Activated CD4-positive, alpha-beta T cell treated with anti-CD3 and anti-CD28 coated beads, Interleukin-2, amount 10 ng/mL, durations not matched to agents 24 days and 14 days (primary cell): ENCODE data around the gene SLC26A11. TPM values are rescaled to one million over a fixed set of nuclear protein-coding genes. Genes with fewer than 3 reads are reported as not detected.
"Not testable (repeated sequence)": the region's sequence is repeated elsewhere in the genome, so short reads cannot be mapped to it uniquely, and the experiment has no call there.

Experiments used
- DNase-seq: peaks from one replicate; pipeline ENCODE4 v3.0.0; 2022
- H3K27ac Mint-ChIP-seq: one replicate; pipeline ENCODE4 v1.8.0; 2022; ENCODE audit warnings: mild to moderate bottlenecking, mixed read lengths
- H3K27me3 Mint-ChIP-seq: one replicate; pipeline ENCODE4 v1.8.0; 2022; ENCODE audit warnings: mixed read lengths
- H3K36me3 Mint-ChIP-seq: one replicate; pipeline ENCODE4 v1.8.0; 2022; ENCODE audit warnings: low read depth, mild to moderate bottlenecking, mixed read lengths
- H3K4me1 Mint-ChIP-seq: one replicate; pipeline ENCODE4 v1.8.0; 2021; ENCODE audit warnings: mixed read lengths
- H3K4me3 Mint-ChIP-seq: one replicate; pipeline ENCODE4 v1.8.0; 2022; ENCODE audit warnings: mild to moderate bottlenecking, moderate library complexity, mixed read lengths
- H3K9me3 Mint-ChIP-seq: one replicate; pipeline ENCODE4 v1.8.0; 2021; ENCODE audit warnings: mixed read lengths
- intact Hi-C: fragments of 100-400 bp; cut with micrococcal nuclease; formaldehyde crosslinking; loops from one replicate; pipeline ENCODE4 v1.15.1; 2023
- total RNA-seq: library from RNA; stranded (reverse); gene quantifications from 2 replicates; pipeline ENCODE4 v1.2.3, GENCODE V29; 2022

SLC26A11 gene
- total RNA-seq, 1 donor from 2014 or later, result 4.3 TPM

DNA sequence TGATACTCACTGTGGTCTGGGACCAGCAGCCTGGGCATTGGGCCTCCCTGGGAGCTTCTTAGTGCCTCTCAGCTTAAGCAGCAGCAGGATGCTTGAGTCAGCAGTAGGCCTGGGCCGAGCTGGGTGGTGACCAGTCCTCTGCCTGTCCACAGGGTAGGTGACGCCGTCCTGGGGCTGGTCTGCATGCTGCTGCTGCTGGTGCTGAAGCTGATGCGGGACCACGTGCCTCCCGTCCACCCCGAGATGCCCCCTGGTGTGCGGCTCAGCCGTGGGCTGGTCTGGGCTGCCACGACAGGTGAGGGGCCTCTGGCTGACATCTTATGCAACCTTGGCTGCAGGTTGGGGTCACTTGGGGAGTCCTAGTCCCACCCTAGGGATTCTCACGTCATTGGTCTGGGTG lies 7.4 kb downstream of the SLC26A11 start:
- Mint-ChIP-seq H3K27me3 (no peaks in the 10 kb centered on the region), H3K27ac (no peak overlapping the region), H3K4me1 (peaks cover 3% of the 10 kb centered on the region), H3K9me3 (peaks cover 10% of the 10 kb centered on the region), H3K36me3 (peaks cover 8% of the 10 kb centered on the region), H3K4me3 (no peak overlapping the region)
- no peak for DNase-seq
- intact Hi-C loops, result no loop called here

DNA sequence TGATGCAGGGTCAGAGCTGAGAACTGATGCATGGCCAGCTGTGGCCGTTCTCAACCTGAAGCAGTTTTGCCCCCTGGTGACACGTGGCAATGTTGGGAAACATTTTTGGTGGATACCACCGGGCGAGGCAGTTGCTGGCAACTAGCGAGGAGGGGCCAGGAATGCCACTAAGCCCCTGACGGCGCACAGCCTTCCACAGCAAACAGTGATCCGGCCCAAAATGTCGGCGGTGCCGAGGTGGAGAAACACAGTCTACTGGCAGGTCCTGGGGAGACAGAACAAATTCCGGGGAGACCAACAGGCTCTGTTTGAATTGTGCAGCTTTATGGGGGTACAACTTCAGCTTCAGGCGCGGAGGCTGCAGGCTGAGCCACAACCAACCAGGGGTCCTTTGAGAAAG lies 8.2 kb downstream of the SLC26A11 start:
- Mint-ChIP-seq H3K27ac (no peak overlapping the region), H3K27me3 (no peaks in the 10 kb centered on the region), H3K4me1 (peaks cover 3% of the 10 kb centered on the region), H3K36me3 (peaks cover 11% of the 10 kb centered on the region), H3K4me3 (no peak overlapping the region), H3K9me3 (peaks cover 11% of the 10 kb centered on the region)
- no peak for DNase-seq
- intact Hi-C loops, result no loop called here

- Mint-ChIP-seq H3K27ac (no peak overlapping the region), H3K36me3 (peaks cover 11% of the 10 kb centered on the region), H3K4me3 (no peak overlapping the region), H3K27me3 (no peaks in the 10 kb centered on the region), H3K4me1 (peaks cover 2% of the 10 kb centered on the region), H3K9me3 (peaks cover 11% of the 10 kb centered on the region)
- intact Hi-C loops, result no loop called here
- no peak for DNase-seq
Measured at GRCh38 chr17:80229011-80229410, 8.8 kb downstream of the SLC26A11 start.

DNA sequence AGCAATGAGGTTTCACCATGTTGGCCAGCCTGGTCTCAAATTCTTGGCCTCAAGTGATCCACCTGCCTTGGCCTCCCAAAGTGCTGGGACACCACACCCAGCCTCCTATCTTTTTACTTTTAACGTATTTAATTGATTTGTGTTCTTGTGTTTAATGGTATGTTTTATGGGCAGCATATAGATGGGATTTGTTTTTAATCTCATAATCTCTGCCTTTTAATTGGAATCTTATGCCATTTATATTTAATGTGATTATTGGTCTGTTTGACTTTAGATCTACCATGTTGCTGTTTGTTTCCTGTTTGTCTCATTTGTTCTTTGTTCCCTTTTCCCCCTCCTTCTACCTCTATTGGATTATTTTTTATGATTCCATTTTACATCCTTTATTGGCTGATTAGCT lies 12.2 kb downstream of the SLC26A11 start:
- H3K27ac Mint-ChIP-seq, result no peak overlapping the region
- no peaks in the 10 kb centered on the region for H3K27me3 Mint-ChIP-seq
- H3K4me1 Mint-ChIP-seq, result no peaks in the 10 kb centered on the region
- H3K36me3 Mint-ChIP-seq, result peaks cover 14% of the 10 kb centered on the region
- DNase-seq, result no peak
- H3K9me3 Mint-ChIP-seq, result peaks cover 11% of the 10 kb centered on the region
- intact Hi-C loops, result no loop called here
- no peak overlapping the region for H3K4me3 Mint-ChIP-seq

DNA sequence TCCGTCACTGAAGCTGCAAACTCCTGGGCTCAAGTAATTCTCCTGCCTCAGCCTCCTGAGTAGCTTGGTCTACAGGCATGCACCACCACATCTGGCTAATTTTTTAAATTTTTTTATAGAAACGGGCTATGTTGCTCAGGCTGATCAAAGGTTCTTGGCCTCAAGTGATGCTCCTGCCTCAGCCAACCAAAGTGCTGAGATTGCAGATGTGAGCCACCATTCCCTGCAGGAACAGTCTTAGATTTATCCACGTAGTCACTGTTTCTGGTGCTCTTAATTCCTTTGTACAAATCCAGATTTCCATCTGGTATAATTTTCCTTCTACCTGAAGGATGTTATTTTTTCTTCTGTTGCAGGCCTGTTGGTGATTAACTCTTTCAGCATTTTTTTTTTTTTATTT lies 13.0 kb downstream of the SLC26A11 start:
- DNase-seq, result no peak
- Mint-ChIP-seq H3K4me3 (no peak overlapping the region), H3K36me3 (peaks cover 14% of the 10 kb centered on the region), H3K4me1 (no peaks in the 10 kb centered on the region), H3K27me3 (no peaks in the 10 kb centered on the region), H3K9me3 (peaks cover 11% of the 10 kb centered on the region), H3K27ac (no peak overlapping the region)
- intact Hi-C loops, result no loop called here

DNA sequence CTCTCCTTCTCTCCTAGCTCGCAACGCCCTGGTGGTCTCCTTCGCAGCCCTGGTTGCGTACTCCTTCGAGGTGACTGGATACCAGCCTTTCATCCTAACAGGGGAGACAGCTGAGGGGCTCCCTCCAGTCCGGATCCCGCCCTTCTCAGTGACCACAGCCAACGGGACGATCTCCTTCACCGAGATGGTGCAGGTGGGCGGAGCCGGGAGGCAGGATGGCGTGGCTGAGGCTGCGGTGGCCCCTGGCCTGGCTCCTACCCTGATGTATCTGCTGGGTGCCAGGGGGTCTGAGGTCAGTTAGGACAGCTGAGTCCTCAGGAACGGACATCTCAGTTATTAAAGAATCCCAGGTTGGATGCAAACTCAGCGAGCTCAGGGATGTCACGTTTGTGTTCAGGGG lies 16.7 kb downstream of the SLC26A11 start:
- Mint-ChIP-seq H3K36me3 (peaks cover 10% of the 10 kb centered on the region), H3K27ac (no peak overlapping the region), H3K4me1 (no peaks in the 10 kb centered on the region), H3K27me3 (no peaks in the 10 kb centered on the region), H3K4me3 (no peak overlapping the region), H3K9me3 (peaks cover 6% of the 10 kb centered on the region)
- DNase-seq, result no peak
- intact Hi-C loops, result no loop called here

- H3K27me3 Mint-ChIP-seq, result no peaks in the 10 kb centered on the region
Measured at GRCh38 chr17:80237386-80237785, 17.2 kb downstream of the SLC26A11 start.

GRCh38 chr17:80242505-80242904 lies 22.3 kb downstream of the SLC26A11 start:
- no peak overlapping the region for H3K27ac Mint-ChIP-seq
- H3K4me3 Mint-ChIP-seq, result no peak overlapping the region
- no peaks in the 10 kb centered on the region for H3K9me3 Mint-ChIP-seq
- no peaks in the 10 kb centered on the region for H3K27me3 Mint-ChIP-seq
- no peaks in the 10 kb centered on the region for H3K36me3 Mint-ChIP-seq
- no peak for DNase-seq
- no peaks in the 10 kb centered on the region for H3K4me1 Mint-ChIP-seq
- intact Hi-C loops, result no loop called here

More at GRCh38 chr17:80237386-80237785, 17.2 kb downstream of the SLC26A11 start:
- no peak overlapping the region for H3K4me3 Mint-ChIP-seq
- peaks cover 5% of the 10 kb centered on the region for H3K9me3 Mint-ChIP-seq
- DNase-seq, result no peak
- H3K36me3 Mint-ChIP-seq, result peaks cover 9% of the 10 kb centered on the region
- no peaks in the 10 kb centered on the region for H3K4me1 Mint-ChIP-seq
- intact Hi-C loops, result no loop called here
- no peak overlapping the region for H3K27ac Mint-ChIP-seq

DNA sequence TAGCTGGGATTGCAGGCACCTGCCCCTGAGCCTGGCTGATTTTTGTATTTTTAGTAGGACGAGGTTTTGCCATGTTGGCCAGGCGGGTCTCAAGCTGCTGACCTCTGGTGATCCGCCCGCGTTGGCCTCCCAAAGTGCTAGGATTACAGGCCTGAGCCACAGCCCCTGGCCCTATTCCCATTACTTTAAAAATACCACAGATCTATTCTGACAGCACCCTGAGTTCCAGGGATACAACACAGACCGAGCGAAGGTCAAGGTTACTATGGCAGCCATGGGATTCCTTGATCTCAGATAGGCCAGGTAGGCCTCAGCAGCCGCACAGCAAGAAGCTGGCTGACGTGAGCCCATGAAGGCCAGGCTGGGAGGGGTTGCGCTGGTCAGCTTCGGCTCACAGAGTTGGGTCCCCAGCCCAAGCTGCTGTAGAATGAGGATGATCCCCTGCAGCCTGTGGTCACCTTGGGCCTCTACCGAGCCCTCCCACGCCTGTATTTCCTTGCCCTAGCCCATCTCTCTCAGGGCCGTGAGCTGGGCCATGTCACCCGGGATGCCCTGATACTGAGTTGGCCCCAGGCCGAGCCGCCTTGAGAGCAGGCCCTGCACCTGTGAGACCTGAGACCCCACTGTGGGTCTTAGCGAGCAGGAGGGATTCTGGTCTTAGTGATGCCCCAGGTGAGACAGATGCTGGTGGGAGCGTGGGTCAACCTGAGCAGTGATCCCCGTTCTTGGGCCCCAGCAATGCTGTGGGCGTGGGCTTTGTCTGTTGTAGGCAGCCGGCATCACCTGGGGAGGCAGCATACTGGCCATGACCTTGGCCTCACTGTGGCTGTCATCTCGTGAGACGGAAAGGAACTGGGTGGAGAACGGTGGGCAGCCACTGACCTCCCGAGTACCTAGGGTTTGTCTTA lies 23.6 kb downstream of the SLC26A11 start:
- Mint-ChIP-seq H3K4me3 (no peak overlapping the region), H3K9me3 (no peaks in the 10 kb centered on the region), H3K4me1 (no peaks in the 10 kb centered on the region), H3K36me3 (no peaks in the 10 kb centered on the region), H3K27me3 (no peaks in the 10 kb centered on the region), H3K27ac (no peak overlapping the region)
- DNase-seq, result no peak
- intact Hi-C loops, result no loop called here

GRCh38 chr17:80244448-80244847 lies 24.2 kb downstream of the SLC26A11 start:
- H3K4me3 Mint-ChIP-seq, H3K27me3 Mint-ChIP-seq, DNase-seq, H3K4me1 Mint-ChIP-seq, H3K27ac Mint-ChIP-seq, H3K36me3 Mint-ChIP-seq, intact Hi-C loops, H3K9me3 Mint-ChIP-seq: not testable (repeated sequence)

DNA sequence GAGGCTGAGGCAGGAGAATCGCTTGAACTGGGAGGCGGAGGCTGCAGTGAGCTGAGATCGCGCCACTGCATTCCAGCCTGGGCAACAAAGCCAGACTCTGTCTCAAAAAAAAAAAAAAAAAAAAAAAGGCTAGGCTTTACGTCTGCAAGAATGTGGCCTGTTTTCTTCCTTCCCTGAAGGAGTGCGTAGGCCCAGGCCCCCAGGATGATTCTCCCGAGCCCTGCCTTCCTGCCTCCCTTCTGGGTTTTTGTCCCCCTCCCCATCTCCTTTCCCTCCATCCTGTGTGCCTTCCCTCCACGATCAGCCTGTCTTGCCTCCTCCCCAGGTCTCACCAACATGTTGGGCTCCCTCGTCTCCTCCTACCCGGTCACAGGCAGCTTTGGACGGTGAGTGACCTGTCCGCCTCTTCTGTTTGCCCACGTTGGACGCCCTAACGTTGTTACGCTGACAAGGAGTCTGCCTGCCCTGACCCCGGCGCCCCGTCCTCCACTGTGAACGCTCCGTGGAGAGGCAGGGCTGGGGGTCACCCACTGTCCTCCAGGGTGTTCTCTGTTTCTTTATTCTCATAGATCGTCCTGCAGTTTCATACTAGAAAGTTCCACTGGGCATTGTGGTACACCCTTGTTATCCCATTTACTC lies 24.8 kb downstream of the SLC26A11 start:
- Mint-ChIP-seq H3K27me3 (no peaks in the 10 kb centered on the region), H3K4me1 (no peaks in the 10 kb centered on the region), H3K36me3 (no peaks in the 10 kb centered on the region), H3K27ac (no peak overlapping the region), H3K4me3 (no peak overlapping the region), H3K9me3 (no peaks in the 10 kb centered on the region)
- intact Hi-C loops, result no loop called here
- no peak for DNase-seq

- no peak for DNase-seq
- Mint-ChIP-seq H3K27ac (no peak overlapping the region), H3K36me3 (no peaks in the 10 kb centered on the region), H3K4me3 (no peak overlapping the region), H3K27me3 (no peaks in the 10 kb centered on the region), H3K9me3 (no peaks in the 10 kb centered on the region), H3K4me1 (no peaks in the 10 kb centered on the region)
- intact Hi-C loops, result no loop called here
Measured at GRCh38 chr17:80245566-80246265, 25.5 kb downstream of the SLC26A11 start.

- no peak for DNase-seq
- Mint-ChIP-seq H3K27me3 (no peaks in the 10 kb centered on the region), H3K4me1 (no peaks in the 10 kb centered on the region), H3K9me3 (no peaks in the 10 kb centered on the region), H3K36me3 (no peaks in the 10 kb centered on the region), H3K27ac (no peak overlapping the region), H3K4me3 (no peak overlapping the region)
- intact Hi-C loops, result no loop called here
Measured at GRCh38 chr17:80246266-80246681, 26.0 kb downstream of the SLC26A11 start.

DNA sequence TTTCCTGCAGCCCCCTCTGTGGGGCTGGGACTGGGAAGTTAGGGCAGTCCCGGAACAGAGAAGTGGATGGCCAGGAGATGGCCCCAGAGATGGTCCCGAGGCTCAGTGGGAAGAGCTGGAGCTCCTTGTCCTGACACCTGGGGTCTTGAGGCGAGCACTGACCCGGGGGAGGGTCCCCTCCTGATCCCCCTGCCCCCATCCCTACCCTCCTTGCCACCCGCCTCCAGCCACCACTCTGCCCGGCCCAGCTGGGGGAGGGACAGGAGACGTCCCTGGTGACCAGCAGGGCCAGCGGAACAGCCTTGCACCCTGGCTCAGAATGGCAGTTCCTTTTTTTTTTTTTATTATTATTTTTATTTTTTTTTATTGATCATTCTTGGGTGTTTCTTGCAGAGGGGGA lies 26.5 kb downstream of the SLC26A11 start:
- Mint-ChIP-seq H3K27ac (no peak overlapping the region), H3K27me3 (no peaks in the 10 kb centered on the region), H3K4me1 (peaks cover under 1% of the 10 kb centered on the region), H3K9me3 (no peaks in the 10 kb centered on the region), H3K4me3 (no peak overlapping the region), H3K36me3 (no peaks in the 10 kb centered on the region)
- intact Hi-C loops, result no loop called here
- no peak for DNase-seq
